ENCODE results near the gene ARHGAP45.
"Not testable (repeated sequence)": the region's sequence is repeated elsewhere in the genome, so short reads cannot be mapped to it uniquely, and the experiment has no call there.

ARHGAP45 gene

DNA sequence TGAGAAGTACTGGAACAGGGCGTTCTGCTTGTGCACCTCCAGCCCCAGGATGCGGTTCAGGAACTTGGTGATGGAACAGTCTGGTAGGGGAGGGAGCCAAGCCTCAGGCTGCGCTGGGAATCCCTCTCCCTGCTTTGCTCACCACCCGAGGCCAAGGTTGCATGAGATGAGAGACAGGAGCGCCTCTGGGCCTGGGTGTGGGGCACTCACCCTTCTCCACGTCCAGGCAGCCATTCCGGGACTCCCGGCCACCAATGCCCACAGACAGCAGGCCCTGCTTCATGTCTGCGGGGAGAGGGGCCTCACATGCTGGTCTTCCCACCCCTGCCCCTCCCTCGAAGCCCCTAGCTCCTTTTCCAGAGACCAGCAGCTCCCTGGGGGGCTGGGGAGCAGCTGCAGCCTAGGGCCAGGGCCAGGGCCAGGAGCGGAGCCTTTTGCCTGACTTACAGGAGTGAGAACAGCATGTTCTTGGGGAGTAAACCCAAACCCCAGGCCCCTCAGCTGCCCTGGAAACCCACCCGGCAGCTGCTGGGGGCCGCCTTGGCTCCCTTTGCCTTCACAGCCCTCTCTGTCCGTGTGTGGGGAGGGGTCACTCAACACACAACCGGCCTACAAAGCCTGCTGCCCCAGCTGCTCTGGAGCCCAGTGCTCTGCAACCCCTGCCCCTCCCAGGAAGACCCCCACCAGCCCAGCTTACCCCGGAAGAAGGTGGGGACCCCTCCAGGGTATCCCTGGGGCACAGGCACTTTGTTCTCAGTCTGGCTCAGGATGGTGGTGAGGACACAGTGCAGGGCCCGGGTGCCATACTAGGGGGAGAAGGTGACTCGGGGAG, 44.1 kb downstream of the ARHGAP45 start:
- Histone ChIP-seq H3K36me3 (ENCODE audit: control insufficient read depth in 5 of 5, insufficient read depth in 5 of 5, low read length in 5 of 5) (peaks cover 0 to 70% (median 63%) of the 10 kb centered on the region in 5 donors), H3K9ac (ENCODE audit: low read length in 5 of 5) (no peak overlapping the region), H3K9me3 (ENCODE audit: control insufficient read depth in 5 of 5, low read length in 5 of 5) (no peaks in the 10 kb centered on the region), H3K27ac (ENCODE audit: low read depth, low read length) (no peak overlapping the region), H3K4me3 (ENCODE audit: low read depth in 1 of 5, low read length in 5 of 5) (no peak overlapping the region), H3K27me3 (ENCODE audit: control insufficient read depth in 5 of 5, insufficient read depth in 4 of 5, low read length in 5 of 5) (no peaks in the 10 kb centered on the region), H3K4me1 (ENCODE audit: control insufficient read depth in 5 of 5, insufficient read depth in 5 of 5, low read length in 5 of 5) (peaks cover 5 to 38% (median 34%) of the 10 kb centered on the region in 5 donors)

GRCh38 chr19:1111641-1112267, 44.8 kb downstream of the ARHGAP45 start:
- peaks cover 5 to 31% (median 27%) of the 10 kb centered on the region in 5 donors for H3K4me1 ChIP-seq (ENCODE audit: control insufficient read depth in 5 of 5, insufficient read depth in 5 of 5, low read length in 5 of 5)
- no peak overlapping the region for H3K9ac ChIP-seq (ENCODE audit: low read length in 5 of 5)
- H3K9me3 ChIP-seq (ENCODE audit: control insufficient read depth in 5 of 5, low read length in 5 of 5): no peaks in the 10 kb centered on the region
- H3K27ac ChIP-seq (ENCODE audit: low read depth, low read length): no peak overlapping the region
- H3K27me3 ChIP-seq (ENCODE audit: control insufficient read depth in 5 of 5, insufficient read depth in 4 of 5, low read length in 5 of 5): no peaks in the 10 kb centered on the region
- peaks cover 0 to 70% (median 63%) of the 10 kb centered on the region in 5 donors for H3K36me3 ChIP-seq (ENCODE audit: control insufficient read depth in 5 of 5, insufficient read depth in 5 of 5, low read length in 5 of 5)
- H3K4me3 ChIP-seq (ENCODE audit: low read depth in 1 of 5, low read length in 5 of 5): no peak overlapping the region

DNA sequence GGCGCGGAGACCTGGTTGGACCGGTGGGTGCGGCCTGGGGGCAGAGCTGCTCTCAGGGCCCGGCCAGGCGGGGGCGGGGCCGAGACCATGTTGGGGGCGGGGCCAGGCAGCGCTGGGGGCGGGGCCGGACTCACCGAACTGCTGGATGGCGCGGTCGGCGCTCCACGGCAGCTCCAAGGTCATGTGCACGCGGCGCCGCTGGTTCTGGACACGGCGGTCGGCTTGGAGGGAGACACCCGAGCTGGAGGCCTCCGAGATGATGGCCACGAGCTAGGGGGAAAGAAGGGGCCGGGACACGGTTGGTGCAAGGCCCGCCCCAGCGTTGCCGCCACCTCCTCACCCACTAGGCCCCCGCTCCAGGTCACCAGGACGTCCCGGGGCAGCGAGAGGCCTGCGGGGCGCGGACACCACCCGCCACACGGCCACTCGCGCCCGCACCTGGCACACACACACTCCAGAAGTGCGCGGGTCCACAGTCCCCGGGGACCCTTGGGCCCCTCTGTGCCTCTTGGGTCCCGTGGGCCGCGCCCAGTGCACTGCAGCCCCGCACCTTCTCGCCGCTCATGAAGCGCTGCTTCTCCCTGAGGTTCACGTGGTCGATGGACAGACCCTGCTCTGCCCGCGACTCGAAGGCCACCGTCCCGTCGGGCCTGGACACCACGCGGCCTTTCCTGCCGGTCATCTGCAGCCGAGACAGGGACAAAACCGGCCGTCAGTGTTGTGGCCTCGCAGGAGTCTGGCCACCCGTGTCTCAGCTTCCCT, 45.5 kb downstream of the ARHGAP45 start:
- H3K27me3 ChIP-seq (ENCODE audit: control insufficient read depth in 5 of 5, insufficient read depth in 4 of 5, low read length in 5 of 5): no peaks in the 10 kb centered on the region
- H3K9ac ChIP-seq (ENCODE audit: low read length in 5 of 5): no peak overlapping the region
- H3K4me3 ChIP-seq (ENCODE audit: low read depth in 1 of 5, low read length in 5 of 5): no peak overlapping the region
- peaks cover 2 to 24% (median 20%) of the 10 kb centered on the region in 5 donors for H3K4me1 ChIP-seq (ENCODE audit: control insufficient read depth in 5 of 5, insufficient read depth in 5 of 5, low read length in 5 of 5)
- H3K36me3 ChIP-seq (ENCODE audit: control insufficient read depth in 5 of 5, insufficient read depth in 5 of 5, low read length in 5 of 5): peaks cover 0 to 70% (median 63%) of the 10 kb centered on the region in 5 donors
- H3K9me3 ChIP-seq (ENCODE audit: control insufficient read depth in 5 of 5, low read length in 5 of 5): no peaks in the 10 kb centered on the region
- peak overlapping the region; percentile 70 for H3K27ac ChIP-seq (ENCODE audit: low read depth, low read length)

GRCh38 chr19:1113030-1113985, 46.3 kb downstream of the ARHGAP45 start:
- H3K9me3 ChIP-seq (ENCODE audit: control insufficient read depth in 5 of 5, low read length in 5 of 5): no peaks in the 10 kb centered on the region
- peak overlapping the region in 4 of 5 donors; percentile 6 to 45 (median 32) for H3K4me3 ChIP-seq (ENCODE audit: low read depth in 1 of 5, low read length in 5 of 5)
- peak overlapping the region in 4 of 5 donors; percentile 26 to 60 (median 48) for H3K9ac ChIP-seq (ENCODE audit: low read length in 5 of 5)
- H3K27me3 ChIP-seq (ENCODE audit: control insufficient read depth in 5 of 5, insufficient read depth in 4 of 5, low read length in 5 of 5): no peaks in the 10 kb centered on the region
- peaks cover 0 to 72% (median 66%) of the 10 kb centered on the region in 5 donors for H3K36me3 ChIP-seq (ENCODE audit: control insufficient read depth in 5 of 5, insufficient read depth in 5 of 5, low read length in 5 of 5)
- peak overlapping the region; percentile 70 for H3K27ac ChIP-seq (ENCODE audit: low read depth, low read length)
- peaks cover 2 to 23% (median 19%) of the 10 kb centered on the region in 5 donors for H3K4me1 ChIP-seq (ENCODE audit: control insufficient read depth in 5 of 5, insufficient read depth in 5 of 5, low read length in 5 of 5)

GRCh38 chr19:1113986-1114483, 47.1 kb downstream of the ARHGAP45 start:
- Histone ChIP-seq H3K4me3 (ENCODE audit: low read depth in 1 of 5, low read length in 5 of 5) (peak overlapping the region in 2 of 5 donors; percentile 22 to 45), H3K4me1 (ENCODE audit: control insufficient read depth in 5 of 5, insufficient read depth in 5 of 5, low read length in 5 of 5) (peaks cover 2 to 23% (median 19%) of the 10 kb centered on the region in 5 donors), H3K9me3 (ENCODE audit: control insufficient read depth in 5 of 5, low read length in 5 of 5) (no peaks in the 10 kb centered on the region), H3K36me3 (ENCODE audit: control insufficient read depth in 5 of 5, insufficient read depth in 5 of 5, low read length in 5 of 5) (peaks cover 0 to 74% (median 67%) of the 10 kb centered on the region in 5 donors), H3K9ac (ENCODE audit: low read length in 5 of 5) (peak overlapping the region in 4 of 5 donors; percentile 26 to 60 (median 48)), H3K27ac (ENCODE audit: low read depth, low read length) (peak overlapping the region; percentile 70), H3K27me3 (ENCODE audit: control insufficient read depth in 5 of 5, insufficient read depth in 4 of 5, low read length in 5 of 5) (no peaks in the 10 kb centered on the region)

- not testable (repeated sequence) for H3K9ac ChIP-seq (ENCODE audit: low read length in 5 of 5); H3K27me3 ChIP-seq (ENCODE audit: control insufficient read depth in 5 of 5, insufficient read depth in 4 of 5, low read length in 5 of 5); H3K9me3 ChIP-seq (ENCODE audit: control insufficient read depth in 5 of 5, low read length in 5 of 5); H3K27ac ChIP-seq (ENCODE audit: low read depth, low read length); H3K4me3 ChIP-seq (ENCODE audit: low read depth in 1 of 5, low read length in 5 of 5)
- peaks cover 0 to 75% (median 71%) of the 10 kb centered on the region in 5 donors for H3K36me3 ChIP-seq (ENCODE audit: control insufficient read depth in 5 of 5, insufficient read depth in 5 of 5, low read length in 5 of 5)
- peaks cover 2 to 23% (median 19%) of the 10 kb centered on the region in 5 donors for H3K4me1 ChIP-seq (ENCODE audit: control insufficient read depth in 5 of 5, insufficient read depth in 5 of 5, low read length in 5 of 5)
These were observed 47.8 kb downstream of the ARHGAP45 start for GRCh38 chr19:1114728-1115127.

GRCh38 chr19:1115646-1116420, 48.9 kb downstream of the ARHGAP45 start:
- Histone ChIP-seq H3K9ac (ENCODE audit: low read length in 5 of 5) (no peak overlapping the region), H3K4me3 (ENCODE audit: low read depth in 1 of 5, low read length in 5 of 5) (no peak overlapping the region), H3K36me3 (ENCODE audit: control insufficient read depth in 5 of 5, insufficient read depth in 5 of 5, low read length in 5 of 5) (peaks cover 0 to 75% (median 69%) of the 10 kb centered on the region in 5 donors), H3K9me3 (ENCODE audit: control insufficient read depth in 5 of 5, low read length in 5 of 5) (no peaks in the 10 kb centered on the region), H3K27me3 (ENCODE audit: control insufficient read depth in 5 of 5, insufficient read depth in 4 of 5, low read length in 5 of 5) (no peaks in the 10 kb centered on the region), H3K4me1 (ENCODE audit: control insufficient read depth in 5 of 5, insufficient read depth in 5 of 5, low read length in 5 of 5) (peaks cover 0 to 21% (median 18%) of the 10 kb centered on the region in 5 donors), H3K27ac (ENCODE audit: low read depth, low read length) (no peak overlapping the region)

GRCh38 chr19:1116726-1117581, 50.0 kb downstream of the ARHGAP45 start:
- H3K27ac ChIP-seq (ENCODE audit: low read depth, low read length): no peak overlapping the region
- H3K27me3 ChIP-seq (ENCODE audit: control insufficient read depth in 5 of 5, insufficient read depth in 4 of 5, low read length in 5 of 5): no peaks in the 10 kb centered on the region
- H3K36me3 ChIP-seq (ENCODE audit: control insufficient read depth in 5 of 5, insufficient read depth in 5 of 5, low read length in 5 of 5): peaks cover 0 to 82% (median 75%) of the 10 kb centered on the region in 5 donors
- H3K4me1 ChIP-seq (ENCODE audit: control insufficient read depth in 5 of 5, insufficient read depth in 5 of 5, low read length in 5 of 5): peaks cover 0 to 21% (median 16%) of the 10 kb centered on the region in 5 donors
- H3K4me3 ChIP-seq (ENCODE audit: low read depth in 1 of 5, low read length in 5 of 5): no peak overlapping the region
- no peaks in the 10 kb centered on the region for H3K9me3 ChIP-seq (ENCODE audit: control insufficient read depth in 5 of 5, low read length in 5 of 5)
- H3K9ac ChIP-seq (ENCODE audit: low read length in 5 of 5): no peak overlapping the region

Measured in subcutaneous abdominal adipose tissue (tissue), 5 donors.